ENCODE results near the gene SORCS2. TPM values are rescaled to one million over a fixed set of nuclear protein-coding genes. Genes with fewer than 3 reads are reported as not detected.

SORCS2 gene
- total RNA-seq, 4 donors from 2014 or later: 2.0 to 7.4 (median 3.6) TPM

- Histone ChIP-seq H3K27ac (no peak overlapping the region), H3K9me3 (no peaks in the 10 kb centered on the region), H3K4me1 (peaks cover 3 to 31% (median 12%) of the 10 kb centered on the region in 3 donors), H3K4me3 (no peak overlapping the region), H3K36me3 (no peaks in the 10 kb centered on the region), H3K27me3 (no peaks in the 10 kb centered on the region)
- WGBS, 2 donors (ENCODE audit: low coverage in 1 of 2): 71 to 91% methylated on average over 7 to 10 of the region's 13 CpGs
- TF ChIP-seq POLR2AphosphoS5 (IDR thresholded peaks at IDR 0.05) (no peak), EP300 (IDR thresholded peaks at IDR 0.05) (no peak), POLR2A (IDR thresholded peaks at IDR 0.05) (no peak)
- no peak for ATAC-seq
These were observed 437.3 kb downstream of the SORCS2 start for GRCh38 chr4:7629501-7630254.

GRCh38 chr4:7630568-7631287, 438.4 kb downstream of the SORCS2 start:
- ATAC-seq: peak; percentile 74
- 8 to 11% methylated on average over 5 to 12 of the region's 17 CpGs for WGBS, 2 donors (ENCODE audit: low coverage in 1 of 2)
- Histone ChIP-seq H3K27ac (peak overlapping the region in 3 of 4 donors; percentile 34 to 70 (median 55)), H3K4me1 (peaks cover 3 to 31% (median 12%) of the 10 kb centered on the region in 3 donors), H3K4me3 (peak overlapping the region in 1 of 2 donors; percentile 25), H3K27me3 (no peaks in the 10 kb centered on the region), H3K36me3 (no peaks in the 10 kb centered on the region), H3K9me3 (no peaks in the 10 kb centered on the region)
- TF ChIP-seq POLR2A (IDR thresholded peaks at IDR 0.05): no peak
- TF ChIP-seq EP300 (IDR thresholded peaks at IDR 0.05): no peak
- peak; percentile 49 for TF ChIP-seq POLR2AphosphoS5 (IDR thresholded peaks at IDR 0.05)

DNA sequence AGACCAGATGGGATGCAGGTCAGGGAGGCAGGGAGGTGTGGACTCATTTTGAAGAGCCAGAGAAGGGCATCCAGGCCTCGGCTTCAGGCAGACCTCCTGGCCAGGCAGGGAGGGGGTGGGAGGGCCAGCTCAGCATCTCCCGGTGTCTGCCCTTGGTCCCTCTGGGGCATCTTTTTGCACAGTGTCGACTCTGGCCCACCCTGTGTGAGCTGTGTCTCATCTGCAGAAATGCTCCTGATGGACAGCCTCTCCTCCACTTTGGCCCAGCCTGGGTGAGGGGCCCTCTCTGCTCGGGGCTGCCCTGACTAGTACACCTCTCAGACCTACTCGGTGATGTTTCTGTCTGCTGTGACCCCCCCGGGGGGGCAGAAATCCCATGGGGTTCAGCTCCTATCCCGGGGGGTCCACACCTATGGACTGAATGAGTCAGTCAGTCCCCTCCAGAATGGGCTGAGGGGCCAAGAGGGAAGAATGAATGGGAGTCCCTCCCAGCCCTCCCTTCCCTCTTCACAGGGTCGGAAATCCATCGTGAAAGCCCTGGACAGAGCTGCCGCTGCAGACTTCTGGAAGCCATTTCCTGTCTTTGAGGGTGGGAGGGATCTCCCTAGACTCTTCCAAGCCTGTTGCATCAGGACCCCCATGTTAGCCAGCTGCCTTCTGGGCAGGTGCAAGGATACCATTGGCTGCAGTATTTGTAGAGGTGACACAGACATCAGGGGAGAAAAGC, 439.1 kb downstream of the SORCS2 start:
- peak overlapping the region in 3 of 4 donors; percentile 34 to 70 (median 53) for H3K27ac ChIP-seq
- H3K4me3 ChIP-seq: peak overlapping the region in 1 of 2 donors; percentile 25
- no peak for TF ChIP-seq CTCF (IDR thresholded peaks at IDR 0.05)
- TF ChIP-seq EP300 (IDR thresholded peaks at IDR 0.05): no peak
- 33% methylated on average over 1 of the region's 10 CpGs; no CpG with 5 or more reads in 1 of the 2 donors for WGBS, 2 donors (ENCODE audit: low coverage in 1 of 2)
- H3K9me3 ChIP-seq: no peaks in the 10 kb centered on the region
- H3K4me1 ChIP-seq: peaks cover 3 to 31% (median 12%) of the 10 kb centered on the region in 3 donors
- ATAC-seq: peak; percentile 30
- H3K27me3 ChIP-seq: no peaks in the 10 kb centered on the region
- H3K36me3 ChIP-seq: no peaks in the 10 kb centered on the region

DNA sequence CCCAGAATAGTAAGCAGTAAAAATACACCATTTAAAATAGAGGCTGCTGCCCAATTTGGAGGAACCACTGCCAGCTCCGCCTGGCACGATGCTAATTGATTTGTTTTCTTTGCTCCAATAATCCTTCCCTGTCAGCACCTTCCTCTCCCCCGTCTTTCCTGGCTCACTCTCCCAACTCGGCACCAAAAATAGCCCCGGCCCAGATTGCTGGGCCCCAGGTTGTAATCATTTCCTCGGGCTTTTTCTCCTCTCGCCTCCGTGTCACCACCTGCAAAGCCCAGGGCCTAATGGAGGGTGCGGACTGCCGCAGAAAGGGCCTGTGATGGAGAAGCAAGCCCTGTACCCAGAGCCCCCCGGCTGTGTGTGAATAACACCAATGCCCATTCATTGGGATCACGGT, 440.0 kb downstream of the SORCS2 start:
- 24 to 38% methylated on average over 3 to 6 of the region's 12 CpGs for WGBS, 2 donors (ENCODE audit: low coverage in 1 of 2)
- no peaks in the 10 kb centered on the region for H3K27me3 ChIP-seq
- no peaks in the 10 kb centered on the region for H3K9me3 ChIP-seq
- no peak overlapping the region for H3K27ac ChIP-seq
- TF ChIP-seq CTCF (IDR thresholded peaks at IDR 0.05) (no peak), POLR2A (IDR thresholded peaks at IDR 0.05) (no peak), EP300 (IDR thresholded peaks at IDR 0.05) (no peak), POLR2AphosphoS5 (IDR thresholded peaks at IDR 0.05) (no peak)
- no peaks in the 10 kb centered on the region for H3K36me3 ChIP-seq
- no peak for ATAC-seq
- no peak overlapping the region for H3K4me3 ChIP-seq
- peaks cover 3 to 31% (median 12%) of the 10 kb centered on the region in 3 donors for H3K4me1 ChIP-seq

DNA sequence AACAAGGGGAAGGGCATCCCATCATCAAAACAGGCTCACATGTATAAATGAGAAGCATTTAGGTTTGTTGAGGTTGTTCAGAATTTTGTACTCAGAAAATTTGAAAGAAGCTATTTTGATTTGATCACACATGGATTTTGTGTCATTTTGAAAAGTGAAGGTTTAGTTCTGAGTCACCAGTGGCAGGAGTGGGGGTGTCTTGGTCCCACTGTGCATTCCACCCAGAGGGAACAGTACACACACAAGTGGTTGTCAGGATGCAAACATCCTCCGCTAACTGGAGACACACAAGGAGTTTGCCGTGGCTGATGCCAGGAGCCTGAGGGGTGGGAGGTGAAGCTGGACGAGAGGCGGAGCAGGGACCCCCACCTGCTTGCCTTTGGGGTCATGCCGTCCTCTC, 440.6 kb downstream of the SORCS2 start:
- H3K9me3 ChIP-seq: no peaks in the 10 kb centered on the region
- ATAC-seq: no peak
- H3K27ac ChIP-seq: no peak overlapping the region
- H3K27me3 ChIP-seq: no peaks in the 10 kb centered on the region
- H3K36me3 ChIP-seq: no peaks in the 10 kb centered on the region
- peaks cover 3 to 31% (median 12%) of the 10 kb centered on the region in 3 donors for H3K4me1 ChIP-seq
- TF ChIP-seq CTCF (IDR thresholded peaks at IDR 0.05) (no peak), EP300 (IDR thresholded peaks at IDR 0.05) (no peak), POLR2A (IDR thresholded peaks at IDR 0.05) (no peak)
- WGBS, 2 donors (ENCODE audit: low coverage in 1 of 2): 75 to 80% methylated on average over 2 to 3 of the region's 5 CpGs
- no peak overlapping the region for H3K4me3 ChIP-seq
